Body of pancreas (tissue), 4 donors: ENCODE measurements around the gene UFM1. TPM values are rescaled to one million over a fixed set of nuclear protein-coding genes. Genes with fewer than 3 reads are reported as not detected.

Experiments used
- ATAC-seq: fragments of 150-250 bp; one replicate; pipeline ENCODE4 v1.9.1; 2016
- DNase-seq, 4 donors: peaks; one replicate each; pipeline ENCODE4 v3.0.0-alpha.2; 2019
- H3K27ac ChIP-seq, 4 donors: fragments of 200-600 bp; sonication (generic); 1 replicate in 3 of 4; 2 replicates in 1 of 4; pipeline versions ENCODE4 v1.5.1 to v1.6.1; 2016 to 2019; ENCODE audit warnings: mild to moderate bottlenecking in 1 of 4, mixed read lengths in 1 of 4, moderate library complexity in 1 of 4
- H3K27me3 ChIP-seq, 2 donors: fragments of 200-600 bp; sonication (generic); one replicate each; pipeline ENCODE4 v1.6.0; 2016; ENCODE audit warnings: mild to moderate bottlenecking in 1 of 2
- H3K36me3 ChIP-seq, 2 donors: fragments of 200-600 bp; sonication (generic); replicated peaks in 1 of 2; 2 replicates each; pipeline ENCODE4 v1.5.1; 2016; ENCODE audit warnings: low read depth in 2 of 2; ENCODE audit not compliant: insufficient read depth in 1 of 2
- H3K4me1 ChIP-seq: fragments of 200-600 bp; sonication (generic); one replicate; pipeline ENCODE4 v1.6.0; 2016
- H3K4me3 ChIP-seq, 2 donors: fragments of 200-600 bp; sonication (generic); 1 replicate in 1 of 2; 2 replicates in 1 of 2; pipeline ENCODE4 v1.5.1; 2016 to 2019
- H3K9me3 ChIP-seq, 3 donors: fragments of 200-600 bp; sonication (generic); 1 replicate in 2 of 3; 2 replicates in 1 of 3; pipeline ENCODE4 v1.5.1; 2016
- CTCF ChIP-seq, 7 experiments: fragments of 450-650 bp in 4 of 7; fragments of 200-600 bp in 3 of 7; sonication (generic) in 3 of 7; IDR thresholded peaks; one replicate each; pipeline ENCODE4 v1.5.1; 2016 to 2019; ENCODE audit warnings: antibody characterized with exemption in 7 of 7
- POLR2A ChIP-seq, 3 donors: fragments of 450-650 bp; IDR thresholded peaks; one replicate each; pipeline ENCODE4 v1.6.1; 2016; ENCODE audit warnings: antibody characterized with exemption in 3 of 3, mild to moderate bottlenecking in 2 of 3
- WGBS, 2 donors: methylation state at CpG; one replicate each; pipeline ENCODE4 v1.1.5; 2017; 5-methylcytosine and 5-hydroxymethylcytosine counted together
- intact Hi-C: fragments of 100-400 bp; cut with DNase I; formaldehyde crosslinking; loops from one replicate; pipeline ENCODE4 v1.15.1; 2023
- total RNA-seq, 2 donors: library from RNA; depleted of rRNA; stranded (reverse); fragments of >200 nt; gene quantifications; one replicate each; pipeline ENCODE4 v1.1.0, GENCODE V29; 2016

The UFM1 gene
- total RNA-seq, 2 donors from 2014 or later, result 44.8 to 65.9 TPM

- 34 to 40% methylated on average over 1 of the region's 1 CpG for WGBS, 2 donors
Measured at GRCh38 chr13:38405216-38405615, 55.6 kb downstream of the UFM1 start.

GRCh38 chr13:38409771-38410170 lies 60.1 kb downstream of the UFM1 start:
- H3K4me3 ChIP-seq, result no peak overlapping the region
- no peak for DNase-seq
- intact Hi-C loops, result no loop called here
- 60 to 74% methylated on average over 2 of the region's 2 CpGs for WGBS, 2 donors
- H3K27ac ChIP-seq, result no peak overlapping the region
- TF ChIP-seq POLR2A (IDR thresholded peaks at IDR 0.05), result no peak
- TF ChIP-seq CTCF (IDR thresholded peaks at IDR 0.05), result no peak
- H3K4me1 ChIP-seq, result no peaks in the 10 kb centered on the region
- no peaks in the 10 kb centered on the region for H3K9me3 ChIP-seq
- no peaks in the 10 kb centered on the region for H3K27me3 ChIP-seq
- no peaks in the 10 kb centered on the region for H3K36me3 ChIP-seq
- ATAC-seq, result no peak

More at GRCh38 chr13:38405216-38405615, 55.6 kb downstream of the UFM1 start:
- Histone ChIP-seq H3K36me3 (no peaks in the 10 kb centered on the region), H3K4me3 (no peak overlapping the region), H3K9me3 (no peaks in the 10 kb centered on the region), H3K27ac (no peak overlapping the region), H3K27me3 (no peaks in the 10 kb centered on the region), H3K4me1 (no peaks in the 10 kb centered on the region)
- TF ChIP-seq POLR2A (IDR thresholded peaks at IDR 0.05) (no peak), CTCF (IDR thresholded peaks at IDR 0.05) (no peak)
- no peak for DNase-seq
- intact Hi-C loops, result no loop called here
- ATAC-seq, result no peak

- DNase-seq, result no peak
- Histone ChIP-seq H3K36me3 (no peaks in the 10 kb centered on the region), H3K27me3 (no peaks in the 10 kb centered on the region), H3K4me3 (no peak overlapping the region), H3K9me3 (no peaks in the 10 kb centered on the region), H3K4me1 (no peaks in the 10 kb centered on the region), H3K27ac (no peak overlapping the region)
- intact Hi-C loops, result no loop called here
- 62 to 63% methylated on average over 1 of the region's 1 CpG for WGBS, 2 donors
- no peak for ATAC-seq
- no peak for TF ChIP-seq POLR2A (IDR thresholded peaks at IDR 0.05)
- TF ChIP-seq CTCF (IDR thresholded peaks at IDR 0.05), result no peak
Measured at GRCh38 chr13:38412266-38412665, 62.6 kb downstream of the UFM1 start.
